ENCODE results near the gene ABLIM2.

GRCh38 chr4:8085491-8086117 lies 73.0 kb downstream of the ABLIM2 start:
- TF ChIP-seq CTCF (IDR thresholded peaks at IDR 0.05) (no peak), EZH2 (IDR thresholded peaks at IDR 0.05; ENCODE audit: borderline replicate concordance, insufficient read depth, low read depth, low read length, poor library complexity, severe bottlenecking) (no peak)
